K562 (cell line): ENCODE data around the gene JPT2. TPM values are rescaled to one million over a fixed set of nuclear protein-coding genes. Genes with fewer than 3 reads are reported as not detected.
A peak's percentile ranks its signal among the peaks of the same experiment; 100 is the strongest.

Experiments used
- ADNP ChIP-seq: fragments of 200-800 bp; sonication (Bioruptor generic); IDR thresholded peaks from 2 replicates; pipeline ENCODE4 v1.6.1; 2016; ENCODE audit warnings: missing genetic modification characterization, missing compliant biosample characterization
- CBFB ChIP-seq: sonication (generic); formaldehyde crosslinking; IDR thresholded peaks from 2 replicates; pipeline ENCODE4 v1.4.0; 2020; ENCODE audit warnings: mild to moderate bottlenecking, missing genetic modification reagents
- CBX3 ChIP-seq, 2 experiments: IDR thresholded peaks; 1 replicate in 1 of 2; 2 replicates in 1 of 2; pipeline ENCODE4 v1.6.1; 2012; ENCODE audit warnings: inconsistent platforms in 2 of 2, low read length in 2 of 2, borderline replicate concordance in 1 of 2, control low read depth in 1 of 2
- CTBP1 ChIP-seq: fragments of 450-650 bp; IDR thresholded peaks from 2 replicates; pipeline ENCODE4 v1.6.1; 2016; ENCODE audit warnings: borderline replicate concordance
- E2F5 ChIP-seq: sonication (generic); formaldehyde crosslinking; IDR thresholded peaks from 2 replicates; pipeline ENCODE4 v1.8.0; 2022; ENCODE audit warnings: mild to moderate bottlenecking, missing genetic modification reagents
- ELF1 ChIP-seq: fragments of 200-800 bp; sonication (Bioruptor generic); IDR thresholded peaks from 2 replicates; pipeline ENCODE4 v1.6.1; 2016; ENCODE audit warnings: missing genetic modification characterization, missing compliant biosample characterization
- ETV6 ChIP-seq, 3 experiments: fragments of 150-350 bp in 1 of 3; sonication (generic) in 1 of 3; formaldehyde crosslinking in 1 of 3; IDR thresholded peaks; 2 replicates each; pipeline versions ENCODE4 v1.6.1 to v1.8.0; 2014 to 2022; ENCODE audit warnings: borderline replicate concordance in 2 of 3, low read depth in 2 of 3, antibody characterized with exemption in 1 of 3, low read length in 1 of 3, mild to moderate bottlenecking in 1 of 3, missing genetic modification reagents in 1 of 3
- FOXP1 ChIP-seq: sonication (generic); formaldehyde crosslinking; IDR thresholded peaks from 2 replicates; pipeline ENCODE4 v1.8.0; 2022; ENCODE audit warnings: mild to moderate bottlenecking, missing genetic modification reagents
- HOMEZ ChIP-seq: fragments of 250-450 bp; sonication (Bioruptor Pico); IDR thresholded peaks from 2 replicates; pipeline ENCODE4 v1.4.0; 2020; ENCODE audit warnings: mild to moderate bottlenecking, moderate library complexity
- JUN ChIP-seq, 2 experiments: sonication (generic) in 1 of 2; formaldehyde crosslinking in 1 of 2; IDR thresholded peaks; 2 replicates each; pipeline versions ENCODE4 v1.6.1 to v1.8.0; 2012 to 2022; ENCODE audit warnings: borderline replicate concordance in 2 of 2, mild to moderate bottlenecking in 2 of 2, improper control_type of control experiment in 1 of 2, low read depth in 1 of 2, low read length in 1 of 2, missing genetic modification reagents in 1 of 2
- KDM1A ChIP-seq, 2 experiments: fragments of 450-650 bp; IDR thresholded peaks; 2 replicates each; pipeline ENCODE4 v1.6.1; 2016; ENCODE audit warnings: mild to moderate bottlenecking in 2 of 2
- SOX6 ChIP-seq: fragments of 450-650 bp; IDR thresholded peaks from 2 replicates; pipeline ENCODE4 v1.6.1; 2014; ENCODE audit warnings: mild to moderate bottlenecking
- SP2 ChIP-seq: IDR thresholded peaks from 2 replicates; pipeline ENCODE4 v1.6.1; 2011; ENCODE audit warnings: mild to moderate bottlenecking, low read depth, low read length, moderate library complexity; ENCODE audit not compliant: poor library complexity, severe bottlenecking; ENCODE audit errors: extremely low read depth
- SRSF7 ChIP-seq: fragments of 200-400 bp; formaldehyde crosslinking; optimal IDR thresholded peaks from 2 replicates; pipeline ENCODE3; 2017; ENCODE audit warnings: mild to moderate bottlenecking, low read depth, low read length
- TSC22D4 ChIP-seq: fragments of 450-650 bp; IDR thresholded peaks from 2 replicates; pipeline ENCODE4 v1.6.1; 2016; ENCODE audit warnings: missing genetic modification characterization, missing biosample characterization, control low read depth
- YY1 ChIP-seq, 3 experiments: IDR thresholded peaks; 2 replicates each; pipeline ENCODE4 v1.6.1; 2011; ENCODE audit warnings: low read length in 2 of 3, mild to moderate bottlenecking in 2 of 3, moderate library complexity in 2 of 3, borderline replicate concordance in 1 of 3, control low read depth in 1 of 3, low read depth in 1 of 3; ENCODE audit not compliant: insufficient read depth in 3 of 3, insufficient replicate concordance in 2 of 3, control insufficient read depth in 1 of 3, insufficient read length in 1 of 3; ENCODE audit errors: extremely low read depth in 1 of 3
- ZBTB43 ChIP-seq: sonication (generic); formaldehyde crosslinking; IDR thresholded peaks from 2 replicates; pipeline ENCODE4 v1.8.0; 2023; ENCODE audit warnings: mild to moderate bottlenecking, missing genetic modification reagents
- ZNF121 ChIP-seq: sonication (generic); formaldehyde crosslinking; conservative IDR thresholded peaks from 2 replicates; pipeline ENCODE4 v1.8.0; 2022; ENCODE audit warnings: missing genetic modification reagents
- ZNF830 ChIP-seq: fragments of 250-450 bp; sonication (Bioruptor Pico); IDR thresholded peaks from 2 replicates; pipeline ENCODE4 v1.5.0; 2021; ENCODE audit warnings: mild to moderate bottlenecking
- polyA plus RNA-seq, 8 experiments: library from polyadenylated mRNA; depleted of rRNA in 4 of 8; stranded (reverse) in 5 of 8; unstranded in 3 of 8; fragments of >200 nt; fragmentation: Nextera tagmentation in 2 of 8; fragmentation: Illumina TruSeq in 1 of 8; extraction: Ambion mirVana in 2 of 8; extraction: Trizol in 1 of 8; gene quantifications; 2 replicates each; pipeline versions ENCODE4 v1.2.1 to v1.2.3, GENCODE V29; 2011 to 2014; ENCODE audit warnings: inconsistent platforms in 1 of 8, missing spikeins in 1 of 8
- total RNA-seq, 7 experiments: library from RNA; depleted of rRNA in 6 of 7; stranded (reverse); fragments of >200 nt in 6 of 7; fragmentation: Illumina TruSeq in 2 of 7; extraction: Trizol in 2 of 7; gene quantifications; 2 replicates each; pipeline versions ENCODE4 v1.2.1 to v1.2.3, GENCODE V29; 2011 to 2021; ENCODE audit warnings: low replicate concordance in 1 of 7
- TF ChIP-seq, protein P1 (sequence below): fragments of 450-650 bp; conservative IDR thresholded peaks from 2 replicates; pipeline ENCODE4 v1.6.1; 2016; ENCODE audit warnings: missing genetic modification characterization, low read depth, mild to moderate bottlenecking, missing compliant biosample characterization, moderate library complexity

The JPT2 gene
- total and polyA plus RNA-seq, 9 of the 15 experiments (the other 6 are each of a cell fraction or from before 2014, with no cell fraction given): 25.5 to 133 (median 106) TPM

DNA sequence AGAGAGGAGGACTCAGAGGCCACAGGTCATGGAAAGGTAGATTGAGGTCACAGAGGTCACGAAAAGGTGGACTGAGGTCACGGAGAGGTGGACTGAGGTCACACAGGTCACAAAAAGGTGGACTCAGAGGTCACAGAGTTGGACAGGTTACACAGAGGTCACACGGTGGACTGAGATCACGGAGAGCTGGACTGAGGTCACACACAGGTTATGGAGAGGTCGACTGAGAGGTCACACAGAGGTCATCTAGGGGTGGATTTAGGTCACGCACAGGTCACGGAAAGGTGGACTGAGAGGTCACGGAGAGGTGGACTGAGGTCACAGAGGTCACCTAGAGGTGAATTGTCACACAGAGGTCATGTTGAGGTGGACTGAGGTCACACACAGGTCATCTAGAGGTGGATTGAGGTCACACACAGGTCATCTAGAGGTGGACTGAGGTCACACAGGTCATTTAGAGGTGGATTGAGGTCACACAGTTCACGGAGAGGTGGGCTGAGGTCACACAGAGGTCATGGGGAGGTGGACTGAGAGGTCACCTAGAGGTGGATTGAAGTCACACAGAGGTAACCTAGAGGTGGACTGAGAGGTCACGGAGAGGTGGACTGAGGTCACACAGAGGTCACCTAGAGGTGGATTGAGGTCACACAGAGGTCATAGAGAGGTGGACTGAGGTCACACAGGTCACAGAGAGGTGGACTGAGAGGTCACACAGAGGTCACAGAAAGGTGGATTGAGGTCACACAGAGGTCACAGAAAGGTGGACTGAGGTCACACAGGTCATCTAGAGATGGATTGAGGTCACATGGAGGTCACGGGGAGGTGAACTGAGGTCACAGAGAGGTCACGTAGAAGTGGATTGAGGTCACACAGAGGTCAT, 26.7 kb upstream of the JPT2 start (continued):
- TF ChIP-seq HOMEZ (no peak), ELF1 (tag) (no peak), ZNF121 (CRISPR knock-in tag) (no peak), SP2 (no peak), SRSF7 (no peak), KDM1A (IDR thresholded peaks at IDR 0.05) (0 out of 4 replicates have a peak, but pooled peaks of 1 of the 2 experiments have one; percentile 21), ADNP (tag) (no peak), ZNF830 (CRISPR knock-in tag) (no peak), E2F5 (CRISPR knock-in tag) (no peak), ZBTB43 (no peak), TSC22D4 (tag) (no peak), CBFB (CRISPR knock-in tag) (peak; percentile 98), ETV6 (IDR thresholded peaks at IDR 0.05; ENCODE audit: borderline replicate concordance in 1 of 2, low read depth in 2 of 2, low read length in 1 of 2) (no peak), ETV6 (CRISPR knock-in tag; IDR thresholded peaks at IDR 0.05; ENCODE audit: borderline replicate concordance) (peak; percentile 12; the same call in 1 of the 2 replicates), YY1 (IDR thresholded peaks at IDR 0.05; ENCODE audit: borderline replicate concordance in 1 of 3, control insufficient read depth in 1 of 3, extremely low read depth in 1 of 3, insufficient read depth in 3 of 3, insufficient read length in 1 of 3, insufficient replicate concordance in 2 of 3, low read depth in 1 of 3, low read length in 2 of 3) (no peak), CTBP1 (peak; percentile 15; the same call in 1 of the 2 replicates), JUN (IDR thresholded peaks at IDR 0.05; ENCODE audit: borderline replicate concordance, low read depth, low read length) (no peak), JUN (CRISPR knock-in tag; IDR thresholded peaks at IDR 0.05; ENCODE audit: borderline replicate concordance) (0 out of 2 replicates have a peak, but pooled peaks have one; percentile 34), SOX6 (no peak), FOXP1 (CRISPR knock-in tag) (peak; percentile 70), CBX3 (IDR thresholded peaks at IDR 0.05; ENCODE audit: borderline replicate concordance in 1 of 2, low read length in 2 of 2) (peak in 1 of 2 experiments; percentile 87; a peak in 1 of 3 replicates)
- TF ChIP-seq, protein P1, sequence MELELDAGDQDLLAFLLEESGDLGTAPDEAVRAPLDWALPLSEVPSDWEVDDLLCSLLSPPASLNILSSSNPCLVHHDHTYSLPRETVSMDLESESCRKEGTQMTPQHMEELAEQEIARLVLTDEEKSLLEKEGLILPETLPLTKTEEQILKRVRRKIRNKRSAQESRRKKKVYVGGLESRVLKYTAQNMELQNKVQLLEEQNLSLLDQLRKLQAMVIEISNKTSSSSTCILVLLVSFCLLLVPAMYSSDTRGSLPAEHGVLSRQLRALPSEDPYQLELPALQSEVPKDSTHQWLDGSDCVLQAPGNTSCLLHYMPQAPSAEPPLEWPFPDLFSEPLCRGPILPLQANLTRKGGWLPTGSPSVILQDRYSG (tag): no peak
